Activated CD4-positive, alpha-beta T cell treated with anti-CD3 and anti-CD28 coated beads, Interleukin-10, Interleukin-2, amounts not matched to agents 100 ng/mL and 50 ng/mL, durations not matched to agents 16 hours and 8 hours (primary cell): ENCODE results near the gene FCGR2B.
"Not testable (repeated sequence)": the region's sequence is repeated elsewhere in the genome, so short reads cannot be mapped to it uniquely, and the experiment has no call there.

Experiments used
- DNase-seq: peaks from one replicate; pipeline ENCODE4 v3.0.0-alpha.2; 2020

Gene FCGR2B

GRCh38 chr1:161706482-161707347, 43.8 kb downstream of the FCGR2B start, which contains the start of gene FCRLA:
FCRLA (plus strand) TSS chr1:161707229; CDS start chr1:161707265, 36 bp downstream.
- DNase-seq: no peak

GRCh38 chr1:161707503-161707902, 44.6 kb downstream of the FCGR2B start:
- no peak for DNase-seq

- DNase-seq: no peak
Measured at GRCh38 chr1:161709373-161709772, 46.4 kb downstream of the FCGR2B start.

DNA sequence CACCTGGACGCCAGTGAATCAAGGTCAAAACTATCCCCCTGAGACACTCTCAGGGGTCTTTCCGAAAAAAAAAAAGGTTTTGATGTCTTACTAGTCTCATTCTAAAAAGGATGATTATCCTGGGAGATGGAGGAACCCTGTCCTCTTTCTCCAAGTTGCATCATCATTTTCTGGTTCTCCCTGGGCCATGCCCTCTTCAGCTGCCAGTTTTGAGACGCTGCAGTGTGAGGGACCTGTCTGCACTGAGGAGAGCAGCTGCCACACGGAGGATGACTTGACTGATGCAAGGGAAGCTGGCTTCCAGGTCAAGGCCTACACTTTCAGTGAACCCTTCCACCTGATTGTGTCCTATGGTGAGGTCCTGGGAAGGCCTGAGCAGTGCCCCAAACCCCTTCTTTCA, 47.6 kb downstream of the FCGR2B start:
- no peak for DNase-seq

DNA sequence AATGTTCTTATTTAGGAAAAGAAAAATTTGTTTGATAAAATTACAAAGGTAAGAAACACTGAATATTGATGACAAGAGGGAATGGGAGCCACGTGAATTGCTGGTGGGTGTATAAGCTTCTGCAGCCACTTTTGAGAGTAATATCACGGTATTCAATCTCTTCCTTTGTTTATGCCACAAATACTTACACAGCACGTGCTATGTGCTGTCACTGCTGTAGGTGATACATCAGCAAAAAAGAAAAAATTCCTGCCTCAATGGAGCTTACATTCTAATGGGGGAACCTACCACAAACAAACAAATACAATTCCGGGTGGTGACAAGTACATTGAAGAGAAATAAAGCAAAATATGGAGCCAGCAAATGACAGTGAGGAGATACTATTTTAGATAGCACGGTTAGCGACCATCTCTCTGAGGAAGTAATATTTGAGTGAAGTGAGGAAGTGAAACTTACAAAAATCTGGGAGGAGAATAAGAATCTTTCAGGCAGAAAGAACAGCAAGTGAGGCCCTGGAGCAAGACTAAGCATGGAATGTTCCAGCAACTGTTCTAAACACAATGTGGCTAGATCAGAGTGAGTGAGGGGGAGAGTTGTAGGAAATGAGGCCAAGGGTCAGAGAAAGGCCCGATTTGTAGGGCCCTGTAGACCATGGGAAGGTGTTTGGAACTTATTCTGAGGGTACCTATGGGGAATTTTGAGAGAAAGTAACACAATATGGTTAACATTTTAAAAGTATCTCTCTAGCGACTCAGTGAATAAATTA, 55.8 kb downstream of the FCGR2B start:
- DNase-seq: no peak

DNA sequence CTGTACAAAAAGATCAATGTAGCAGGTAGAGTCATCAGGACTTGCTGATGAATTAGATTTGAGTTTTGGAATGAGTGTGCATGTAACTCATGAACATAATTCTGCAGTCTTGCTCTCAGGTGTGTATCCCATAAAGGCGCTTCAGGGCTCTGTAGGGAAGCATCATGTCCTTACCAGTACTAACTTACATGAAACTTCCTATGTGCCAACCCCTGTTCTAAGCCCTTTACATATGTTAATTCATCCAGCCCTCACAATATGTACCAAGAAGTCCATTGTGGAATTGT, 56.3 kb downstream of the FCGR2B start:
- DNase-seq: peak; percentile 29

- DNase-seq: no peak
Measured at GRCh38 chr1:161720422-161720821, 57.5 kb downstream of the FCGR2B start.

GRCh38 chr1:161720956-161721737, 58.2 kb downstream of the FCGR2B start, which contains the start of gene FCRLB:
FCRLB (plus strand) TSS chr1:161721544; CDS start chr1:161722673, 1,129 bp downstream.
- DNase-seq: no peak

DNA sequence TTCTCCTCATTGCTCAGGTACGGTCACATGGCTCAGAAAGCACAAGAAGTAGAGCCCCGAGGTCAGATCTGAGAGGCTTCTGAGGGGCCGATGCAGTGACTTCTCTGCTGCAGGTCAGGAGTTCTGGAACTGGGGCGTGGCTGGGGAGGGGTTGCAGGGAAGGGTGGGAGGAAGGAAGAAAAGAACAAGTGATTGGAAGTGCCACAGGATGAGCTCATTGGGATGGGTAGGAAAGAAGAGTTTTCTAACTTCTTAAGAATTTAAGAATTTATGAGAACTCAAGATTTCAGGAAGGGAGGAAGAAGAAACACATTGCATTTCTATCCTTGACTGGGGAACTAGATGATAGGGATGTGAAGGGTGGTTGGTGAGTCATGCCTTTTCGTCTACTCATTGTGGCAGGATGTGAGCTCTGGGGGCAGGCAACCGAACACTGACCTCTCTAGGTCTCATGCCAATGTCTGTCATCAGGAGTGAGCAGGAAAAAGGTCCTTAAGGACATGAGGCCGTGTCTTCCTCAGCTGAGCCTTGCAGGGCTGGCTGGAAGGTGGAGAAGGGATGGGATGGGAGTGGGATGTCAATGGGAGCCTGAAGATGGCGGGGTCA, 58.9 kb downstream of the FCGR2B start:
- peak; percentile 55 for DNase-seq

DNA sequence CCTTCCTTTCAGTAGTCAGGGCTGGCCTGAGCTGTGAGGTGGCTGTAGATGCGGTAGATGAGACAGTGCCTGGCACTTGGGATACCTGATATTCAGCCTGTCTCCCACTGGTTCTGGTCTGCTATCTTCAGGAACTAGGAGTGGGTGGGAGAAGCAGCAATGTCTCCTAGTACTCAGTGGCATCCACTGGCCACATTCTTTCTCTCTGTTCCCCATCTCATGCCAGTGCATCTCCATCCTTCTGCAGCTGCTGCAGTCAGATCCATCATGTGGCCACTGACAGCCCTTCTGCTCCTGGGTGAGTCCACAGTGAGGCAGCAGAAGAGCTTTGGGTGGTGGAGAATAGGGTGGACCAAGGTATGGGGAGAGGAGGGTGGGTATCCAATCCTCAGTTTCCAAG, 59.5 kb downstream of the FCGR2B start:
- no peak for DNase-seq

DNA sequence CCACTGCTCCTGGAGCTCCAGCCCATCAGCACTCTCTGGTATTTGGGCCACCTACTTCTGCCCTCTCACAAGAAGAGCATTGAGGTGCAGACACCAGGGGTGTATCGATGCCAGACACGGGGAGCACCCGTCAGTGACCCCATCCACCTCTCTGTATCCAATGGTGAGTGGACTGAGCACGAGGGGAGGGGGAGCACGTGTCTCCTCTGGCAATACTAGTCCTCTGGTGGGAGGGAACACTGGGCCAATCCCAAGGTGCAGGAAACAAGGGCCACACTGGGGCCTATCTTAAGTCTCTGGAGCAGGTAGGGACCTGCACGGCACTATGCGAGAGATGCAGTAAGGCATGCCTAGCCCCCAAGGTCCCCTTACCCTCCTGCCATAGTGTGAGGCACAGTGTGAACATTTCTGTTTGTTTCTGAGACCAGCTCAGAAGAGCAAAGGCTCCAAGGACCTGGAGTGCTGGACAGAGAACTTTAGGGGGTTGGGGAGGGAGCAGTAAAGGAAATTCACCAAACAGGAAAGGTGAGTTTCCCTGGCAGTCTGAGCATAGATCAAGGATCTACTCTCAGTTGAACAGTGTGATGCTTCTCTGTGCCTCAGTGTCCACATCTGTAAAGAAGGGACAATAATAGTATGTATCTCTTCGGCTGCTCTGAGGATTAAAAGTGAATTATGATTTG, 60.7 kb downstream of the FCGR2B start:
- no peak for DNase-seq

- not testable (repeated sequence) for DNase-seq
Measured at GRCh38 chr1:161725258-161725907, 62.4 kb downstream of the FCGR2B start.

DNA sequence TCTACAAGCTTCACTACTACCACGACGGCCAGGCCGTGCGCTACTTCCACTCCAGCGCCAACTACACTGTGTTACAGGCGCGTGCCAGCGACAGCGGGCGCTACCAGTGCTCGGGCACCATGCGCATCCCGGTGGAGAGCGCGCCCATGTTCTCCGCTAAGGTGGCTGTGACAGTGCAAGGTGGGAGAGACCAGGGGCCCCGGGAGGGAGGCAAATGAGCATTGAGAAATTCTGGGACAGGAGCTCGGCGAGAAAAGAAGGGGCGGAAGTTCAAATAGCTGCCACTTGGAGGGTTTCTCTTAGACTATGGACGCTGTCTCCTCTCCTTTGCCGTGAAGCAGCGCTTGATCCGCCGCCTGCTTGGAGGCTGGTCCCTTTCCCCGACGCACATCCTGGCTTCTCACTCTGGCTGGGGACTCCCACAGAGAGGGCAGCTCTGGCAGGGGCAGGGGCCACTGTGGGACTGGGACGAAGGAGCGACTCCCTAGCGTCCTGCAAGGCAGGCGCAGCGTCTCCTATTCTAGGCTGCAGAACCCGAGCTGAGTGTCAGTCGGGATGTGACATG, 63.0 kb downstream of the FCGR2B start:
- DNase-seq: peak; percentile 40

GRCh38 chr1:161726473-161727255, 63.7 kb downstream of the FCGR2B start:
- peak; percentile 74 for DNase-seq

GRCh38 chr1:161727256-161727924, 64.4 kb downstream of the FCGR2B start:
- DNase-seq: peak; percentile 69
